ENCODE data around the gene PTTG2.

DNA sequence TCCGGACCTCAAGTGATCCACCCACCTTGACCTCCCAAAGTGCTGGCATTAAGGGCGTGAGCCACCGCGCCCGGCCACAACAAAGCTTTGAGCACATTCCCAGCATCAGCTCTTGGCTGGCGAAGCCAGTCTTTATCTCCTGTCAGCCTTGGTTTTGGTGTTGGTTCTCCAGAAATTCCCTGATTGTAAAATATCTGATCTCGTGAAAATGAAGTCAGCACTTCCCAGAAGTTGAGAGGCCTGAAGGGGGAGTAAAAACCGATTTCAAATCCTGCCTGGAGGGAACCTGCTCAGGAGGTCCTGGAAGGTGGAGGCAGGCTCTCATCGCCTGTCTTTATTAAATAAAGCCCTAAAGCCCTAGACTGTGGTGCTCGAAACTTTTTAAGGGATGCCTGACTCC is 33.6 kb downstream of the PTTG2 start:
- TF ChIP-seq EZH2 (IDR thresholded peaks at IDR 0.05; ENCODE audit: borderline replicate concordance, insufficient read depth, low read length, poor library complexity, severe bottlenecking): no peak
- no peak for TF ChIP-seq TAF1 (IDR thresholded peaks at IDR 0.05; ENCODE audit: low read depth)
- TF ChIP-seq MXI1 (conservative IDR thresholded peaks at IDR 0.05; ENCODE audit: poor library complexity, severe bottlenecking): no peak
- TF ChIP-seq, protein P1, sequence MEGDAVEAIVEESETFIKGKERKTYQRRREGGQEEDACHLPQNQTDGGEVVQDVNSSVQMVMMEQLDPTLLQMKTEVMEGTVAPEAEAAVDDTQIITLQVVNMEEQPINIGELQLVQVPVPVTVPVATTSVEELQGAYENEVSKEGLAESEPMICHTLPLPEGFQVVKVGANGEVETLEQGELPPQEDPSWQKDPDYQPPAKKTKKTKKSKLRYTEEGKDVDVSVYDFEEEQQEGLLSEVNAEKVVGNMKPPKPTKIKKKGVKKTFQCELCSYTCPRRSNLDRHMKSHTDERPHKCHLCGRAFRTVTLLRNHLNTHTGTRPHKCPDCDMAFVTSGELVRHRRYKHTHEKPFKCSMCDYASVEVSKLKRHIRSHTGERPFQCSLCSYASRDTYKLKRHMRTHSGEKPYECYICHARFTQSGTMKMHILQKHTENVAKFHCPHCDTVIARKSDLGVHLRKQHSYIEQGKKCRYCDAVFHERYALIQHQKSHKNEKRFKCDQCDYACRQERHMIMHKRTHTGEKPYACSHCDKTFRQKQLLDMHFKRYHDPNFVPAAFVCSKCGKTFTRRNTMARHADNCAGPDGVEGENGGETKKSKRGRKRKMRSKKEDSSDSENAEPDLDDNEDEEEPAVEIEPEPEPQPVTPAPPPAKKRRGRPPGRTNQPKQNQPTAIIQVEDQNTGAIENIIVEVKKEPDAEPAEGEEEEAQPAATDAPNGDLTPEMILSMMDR (IDR thresholded peaks at IDR 0.05; ENCODE audit: poor library complexity, severe bottlenecking): no peak
- no peak for TF ChIP-seq EP300 (conservative IDR thresholded peaks at IDR 0.05; ENCODE audit: poor library complexity, severe bottlenecking)

All from neural cell (in vitro differentiated cells).